GM19463 (cell line): ENCODE measurements around the gene IRAK2.
A peak's percentile ranks its signal among the peaks of the same experiment; 100 is the strongest.

ENCODE experiments used
- ATAC-seq: cut with Tn5 transposase; IDR thresholded peaks from one replicate; pipeline ENCODE4 v1.9.1; 2021; ENCODE audit warnings: mild to moderate bottlenecking, moderate library complexity; ENCODE audit not compliant: unreplicated experiment

Gene IRAK2

GRCh38 chr3:10187290-10187876, 22.7 kb downstream of the IRAK2 start:
- no peak for ATAC-seq

- no peak for ATAC-seq
Observed at GRCh38 chr3:10187944-10188343, 23.2 kb downstream of the IRAK2 start.

GRCh38 chr3:10188804-10189556, 24.3 kb downstream of the IRAK2 start:
- no peak for ATAC-seq

GRCh38 chr3:10189557-10190354, 25.0 kb downstream of the IRAK2 start:
- no peak for ATAC-seq

GRCh38 chr3:10192953-10193691, 28.4 kb downstream of the IRAK2 start:
- ATAC-seq: peak; percentile 40

- ATAC-seq: no peak
Observed at GRCh38 chr3:10193692-10194327, 29.1 kb downstream of the IRAK2 start.

GRCh38 chr3:10194328-10195071, 29.8 kb downstream of the IRAK2 start:
- ATAC-seq: no peak

GRCh38 chr3:10195366-10196089, 30.8 kb downstream of the IRAK2 start:
- ATAC-seq: no peak

- ATAC-seq: no peak
Observed at GRCh38 chr3:10196389-10197052, 31.8 kb downstream of the IRAK2 start.

GRCh38 chr3:10198226-10198625, 33.5 kb downstream of the IRAK2 start:
- ATAC-seq: no peak

GRCh38 chr3:10198761-10199649, 34.3 kb downstream of the IRAK2 start:
- peak; percentile 84 for ATAC-seq

GRCh38 chr3:10204921-10205320, 40.2 kb downstream of the IRAK2 start:
- no peak for ATAC-seq

- ATAC-seq: no peak
Observed at GRCh38 chr3:10205451-10206165, 40.9 kb downstream of the IRAK2 start.

GRCh38 chr3:10206166-10206511, 41.4 kb downstream of the IRAK2 start:
- no peak for ATAC-seq

- ATAC-seq: no peak
Observed at GRCh38 chr3:10213156-10213792, 48.6 kb downstream of the IRAK2 start.

GRCh38 chr3:10215578-10216368, 51.1 kb downstream of the IRAK2 start:
- no peak for ATAC-seq
